HFFc6 (cell line): Measurements from ENCODE around the gene TTPAL. TPM values are rescaled to one million over a fixed set of nuclear protein-coding genes. Genes with fewer than 3 reads are reported as not detected.

Experiments
- DNase-seq: peaks from one replicate; pipeline ENCODE4 v3.0.0-alpha.2; 2018
- H3K27ac Mint-ChIP-seq: 2 replicates; pipeline ENCODE4 v1.8.0; 2020; ENCODE audit warnings: mild to moderate bottlenecking, mixed read lengths
- H3K27me3 Mint-ChIP-seq: 2 replicates; pipeline ENCODE4 v1.8.0; 2021; ENCODE audit warnings: mild to moderate bottlenecking, moderate library complexity, mixed read lengths; ENCODE audit not compliant: insufficient read depth
- H3K36me3 Mint-ChIP-seq: 2 replicates; pipeline ENCODE4 v1.8.0; 2021; ENCODE audit warnings: low read depth, mixed read lengths
- H3K4me1 Mint-ChIP-seq: 2 replicates; pipeline ENCODE4 v1.8.0; 2020; ENCODE audit warnings: low read depth, mixed read lengths
- H3K4me3 Mint-ChIP-seq: 2 replicates; pipeline ENCODE4 v1.8.0; 2020; ENCODE audit warnings: mild to moderate bottlenecking, moderate library complexity, mixed read lengths
- H3K9me3 Mint-ChIP-seq: 2 replicates; pipeline ENCODE4 v1.8.0; 2020; ENCODE audit warnings: mild to moderate bottlenecking, mixed read lengths
- total RNA-seq, 6 experiments: library from RNA; stranded (reverse); fragmentation: NEBNext Ultra II Directional; extraction: Animal tissue kit (Norgen Biotek cat#: 25700); gene quantifications; 2 replicates in 1 of 6; 3 replicates in 5 of 6; pipeline ENCODE4 v1.2.3, GENCODE V29; 2021
- TF ChIP-seq, protein P1 (sequence below): fragments of 200-600 bp; sonication (generic); IDR thresholded peaks from 2 replicates; pipeline ENCODE4 v1.5.0; 2021; ENCODE audit warnings: antibody characterized with exemption, mild to moderate bottlenecking

Gene TTPAL
- total RNA-seq, 6 experiments from 2014 or later: 28.7 to 38.7 (median 35.2) TPM

DNA sequence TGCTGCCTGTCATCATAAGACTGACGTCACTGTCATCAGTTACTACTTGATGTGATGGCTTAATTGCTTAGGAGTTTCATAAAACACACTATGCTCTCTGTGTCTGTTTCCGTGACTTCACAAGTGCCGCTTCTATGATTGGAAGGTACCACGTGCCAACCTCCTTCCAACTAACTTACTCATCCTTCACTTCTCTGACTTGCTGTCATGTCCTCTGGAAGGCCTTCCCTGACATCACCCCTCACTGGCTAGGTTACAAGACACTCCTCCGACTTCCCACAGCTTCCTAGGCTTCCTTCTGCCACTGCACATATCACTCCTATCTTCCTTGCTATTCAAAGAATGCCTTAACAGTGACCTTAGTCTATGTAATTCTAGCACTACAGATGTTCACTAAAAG lies 25.8 kb downstream of the TTPAL start:
- H3K27me3 Mint-ChIP-seq: no peaks in the 10 kb centered on the region; the same call in 1 of the 2 replicates
- TF ChIP-seq, protein P1, sequence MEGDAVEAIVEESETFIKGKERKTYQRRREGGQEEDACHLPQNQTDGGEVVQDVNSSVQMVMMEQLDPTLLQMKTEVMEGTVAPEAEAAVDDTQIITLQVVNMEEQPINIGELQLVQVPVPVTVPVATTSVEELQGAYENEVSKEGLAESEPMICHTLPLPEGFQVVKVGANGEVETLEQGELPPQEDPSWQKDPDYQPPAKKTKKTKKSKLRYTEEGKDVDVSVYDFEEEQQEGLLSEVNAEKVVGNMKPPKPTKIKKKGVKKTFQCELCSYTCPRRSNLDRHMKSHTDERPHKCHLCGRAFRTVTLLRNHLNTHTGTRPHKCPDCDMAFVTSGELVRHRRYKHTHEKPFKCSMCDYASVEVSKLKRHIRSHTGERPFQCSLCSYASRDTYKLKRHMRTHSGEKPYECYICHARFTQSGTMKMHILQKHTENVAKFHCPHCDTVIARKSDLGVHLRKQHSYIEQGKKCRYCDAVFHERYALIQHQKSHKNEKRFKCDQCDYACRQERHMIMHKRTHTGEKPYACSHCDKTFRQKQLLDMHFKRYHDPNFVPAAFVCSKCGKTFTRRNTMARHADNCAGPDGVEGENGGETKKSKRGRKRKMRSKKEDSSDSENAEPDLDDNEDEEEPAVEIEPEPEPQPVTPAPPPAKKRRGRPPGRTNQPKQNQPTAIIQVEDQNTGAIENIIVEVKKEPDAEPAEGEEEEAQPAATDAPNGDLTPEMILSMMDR: no peak
- H3K9me3 Mint-ChIP-seq: no peaks in the 10 kb centered on the region
- peak overlapping the region; percentile 76 for H3K27ac Mint-ChIP-seq
- H3K4me3 Mint-ChIP-seq: 0 out of 2 replicates have a peak overlapping the region, but pooled peaks have one; percentile 0
- peak; percentile 73 for DNase-seq
- peaks cover 50% of the 10 kb centered on the region for H3K4me1 Mint-ChIP-seq
- peaks cover 55% of the 10 kb centered on the region for H3K36me3 Mint-ChIP-seq

DNA sequence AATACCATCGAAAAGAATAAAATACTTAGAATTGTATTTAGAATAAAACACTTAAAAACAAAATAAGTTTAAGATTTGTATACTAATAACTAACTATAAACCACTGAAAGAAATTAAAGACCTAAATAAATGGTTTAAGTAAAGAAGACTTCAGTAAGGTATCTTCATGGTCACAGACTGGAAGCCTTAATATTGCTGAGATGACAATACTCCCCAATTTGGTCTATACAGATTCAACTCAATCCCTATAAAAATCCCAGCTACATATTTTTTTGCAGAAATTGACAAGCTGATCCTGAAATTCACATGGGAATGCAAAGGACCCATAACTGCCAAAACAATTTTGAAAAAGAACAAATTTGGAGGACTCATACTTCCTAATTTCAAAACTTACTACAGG lies 27.3 kb downstream of the TTPAL start:
- DNase-seq: no peak
- Mint-ChIP-seq H3K27ac (peak overlapping the region; percentile 33; the same call in 1 of the 2 replicates), H3K36me3 (peaks cover 52% of the 10 kb centered on the region), H3K9me3 (no peaks in the 10 kb centered on the region), H3K4me1 (peaks cover 34% of the 10 kb centered on the region), H3K27me3 (no peaks in the 10 kb centered on the region; the same call in 1 of the 2 replicates), H3K4me3 (no peak overlapping the region)
- TF ChIP-seq, protein P1: no peak

DNA sequence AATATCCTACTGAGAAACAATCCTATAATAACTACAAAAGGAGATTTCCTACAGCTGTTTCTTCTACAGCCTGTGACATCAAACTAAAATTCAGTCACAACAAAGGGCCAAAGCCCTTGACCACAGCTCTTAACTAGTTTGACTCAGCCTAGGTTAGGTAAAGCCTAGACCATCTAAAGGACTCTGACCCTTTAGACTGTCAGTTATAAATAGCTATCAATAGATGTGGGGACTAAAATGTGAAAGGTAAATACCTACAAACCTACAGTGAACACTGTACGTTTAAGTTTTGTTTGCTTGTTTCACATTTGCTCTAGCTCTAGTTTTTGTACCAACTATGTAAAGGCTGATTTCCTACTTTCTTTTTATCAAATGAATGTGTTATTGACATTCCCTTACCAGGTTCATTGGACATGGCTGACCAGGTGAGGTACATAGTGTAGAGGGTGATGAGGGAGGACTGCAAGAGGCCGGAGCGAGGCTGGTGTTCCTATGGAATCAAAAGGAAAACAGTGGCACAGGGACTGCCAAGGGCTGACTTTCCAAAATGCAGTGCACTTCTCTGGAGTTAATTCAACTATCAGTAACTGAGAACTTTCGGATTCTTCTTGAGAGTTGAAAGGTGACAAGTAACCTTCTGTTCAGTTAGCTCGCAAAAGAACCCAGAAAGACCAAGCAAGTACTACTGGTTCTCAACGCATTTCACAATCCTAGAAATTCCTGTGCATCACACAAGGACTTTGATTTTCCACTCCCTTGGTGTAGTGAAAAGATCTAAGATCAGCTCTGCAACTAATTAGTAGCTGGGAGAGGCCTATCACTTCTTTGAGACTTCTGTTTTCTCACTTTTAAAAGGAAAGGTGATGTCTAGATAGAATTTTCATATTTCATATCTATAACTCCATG lies 29.0 kb downstream of the TTPAL start:
- Mint-ChIP-seq H3K4me1 (peaks cover 22% of the 10 kb centered on the region), H3K27ac (no peak overlapping the region), H3K9me3 (no peaks in the 10 kb centered on the region), H3K4me3 (no peak overlapping the region), H3K36me3 (peaks cover 48% of the 10 kb centered on the region), H3K27me3 (no peaks in the 10 kb centered on the region)
- TF ChIP-seq, protein P1: no peak
- no peak for DNase-seq

DNA sequence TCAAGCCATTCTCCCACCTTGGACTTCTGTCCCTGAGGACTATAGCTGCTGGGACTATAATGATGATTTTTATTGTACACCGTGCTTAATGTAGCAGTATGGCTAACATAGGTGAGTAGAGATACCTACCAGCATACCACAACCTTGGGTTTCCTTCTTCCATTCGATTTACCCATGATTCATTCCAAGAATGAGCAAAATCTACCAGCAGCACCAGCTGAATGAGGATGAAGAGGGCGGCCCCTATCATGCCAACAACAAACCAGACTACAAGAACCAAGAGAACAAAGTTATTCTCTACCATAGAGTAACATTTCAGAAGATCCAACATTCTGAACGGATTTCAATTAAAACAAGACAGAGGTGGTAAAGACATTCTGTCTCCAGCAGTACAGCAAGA lies 34.1 kb downstream of the TTPAL start:
- TF ChIP-seq, protein P1: no peak
- no peak for DNase-seq
- Mint-ChIP-seq H3K36me3 (peaks cover 24% of the 10 kb centered on the region; the same call in 1 of the 2 replicates), H3K27me3 (no peaks in the 10 kb centered on the region), H3K4me1 (peaks cover 10% of the 10 kb centered on the region), H3K27ac (no peak overlapping the region), H3K4me3 (no peak overlapping the region), H3K9me3 (no peaks in the 10 kb centered on the region)

DNA sequence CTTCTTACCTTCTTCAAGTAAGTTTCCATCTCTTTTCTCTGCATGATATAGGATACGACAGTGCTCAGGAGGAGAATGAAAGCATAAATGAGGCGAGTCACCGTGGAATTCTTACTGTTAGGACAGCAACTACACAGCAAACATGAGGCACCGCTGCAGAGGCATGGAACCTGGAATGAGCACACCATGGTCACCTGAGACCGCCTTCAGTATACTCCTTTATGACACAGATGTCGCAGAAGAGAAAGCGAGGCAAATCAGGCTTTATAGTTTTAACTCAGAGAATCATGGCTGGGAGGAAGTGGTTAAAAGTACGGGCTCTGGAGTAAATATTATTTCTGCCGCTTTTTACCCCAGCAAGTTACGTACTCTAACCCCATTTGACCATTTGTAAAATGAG lies 38.2 kb downstream of the TTPAL start:
- DNase-seq: no peak
- H3K4me1 Mint-ChIP-seq: peaks cover 29% of the 10 kb centered on the region
- no peaks in the 10 kb centered on the region for H3K9me3 Mint-ChIP-seq
- TF ChIP-seq, protein P1: no peak
- peak overlapping the region; percentile 68 for H3K27ac Mint-ChIP-seq
- H3K27me3 Mint-ChIP-seq: no peaks in the 10 kb centered on the region
- no peak overlapping the region for H3K4me3 Mint-ChIP-seq
- H3K36me3 Mint-ChIP-seq: peaks cover 11% of the 10 kb centered on the region; the same call in 1 of the 2 replicates
